RWPE1 (cell line): ENCODE data around the gene KRT85.

Experiments used
- CTCF ChIA-PET: fragments of 350-600 bp; sonication (Branson Sonifier 250); formaldehyde crosslinking; extraction: SDS; loops from one replicate; lab custom pipeline; 2021; lab: Yijun Ruan, JAX
- POLR2A ChIA-PET: fragments of 400-600 bp; formaldehyde crosslinking; extraction: SDS; loops from one replicate; lab custom pipeline; 2020; ENCODE audit warnings: antibody characterized with exemption; ENCODE audit not compliant: low non-redundant PET; lab: Yijun Ruan, JAX
- DNase-seq: peaks from one replicate; pipeline ENCODE4 v3.0.0; 2012; ENCODE audit warnings: low spot score
- H3K27ac ChIP-seq: fragments of 450-650 bp; 2 replicates; pipeline ENCODE4 v1.5.1; 2017
- CTCF ChIP-seq: fragments of 450-650 bp; conservative IDR thresholded peaks from 2 replicates; pipeline ENCODE4 v1.5.1; 2017; ENCODE audit warnings: low read depth, mild to moderate bottlenecking

KRT85 gene

GRCh38 chr12:52311285-52311648, 56.0 kb downstream of the KRT85 start:
- ChIA-PET CTCF (interaction anchor here (0.9 to 1.5 kb wide), 3 partner anchors 16 to 568 kb away, joined by 3 to 5 read pairs (median 5); no protein-coding TSS in a partner anchor), POLR2A (no interaction called here)
- DNase-seq: no peak
- no peak overlapping the region for H3K27ac ChIP-seq
- TF ChIP-seq CTCF: no peak

GRCh38 chr12:52310622-52311284, 56.5 kb downstream of the KRT85 start:
- POLR2A ChIA-PET: no interaction called here
- TF ChIP-seq CTCF: no peak
- no peak for DNase-seq
- CTCF ChIA-PET: interaction anchor here (0.9 to 1.3 kb wide), 2 partner anchors 17 kb away, joined by 4 to 5 read pairs; no protein-coding TSS in a partner anchor
- H3K27ac ChIP-seq: no peak overlapping the region
